Endothelial cell of umbilical vein (primary cell): ENCODE results near the gene OR3A2. TPM values are rescaled to one million over a fixed set of nuclear protein-coding genes. Genes with fewer than 3 reads are reported as not detected.

ENCODE experiments used
- BruUV-seq: library from RNA; stranded (reverse); fragments of 400-500 nt; replicated peaks from 2 replicates; lab custom pipeline; 2021; lab: Mats Ljungman, UMichigan
- CTCF ChIA-PET: fragments of 300-600, 350-600 bp; sonication (Branson Sonifier 250); formaldehyde crosslinking; loops from one replicate; lab custom pipeline; 2021; ENCODE audit warnings: antibody characterized with exemption, inconsistent platforms; lab: Charles Lee
- POLR2A ChIA-PET: fragments of 300-600, 350-600 bp; sonication (Branson Sonifier 250); formaldehyde crosslinking; loops from one replicate; lab custom pipeline; 2021; ENCODE audit warnings: antibody characterized with exemption, inconsistent platforms; lab: Charles Lee
- DNase-seq: peaks from one replicate; pipeline ENCODE4 v3.0.0-alpha.2; 2011; ENCODE audit warnings: low read depth, low spot score
- FAIRE-seq: peaks from 2 replicates; lab custom pipeline; 2011; peaks lifted over from hg19 to GRCh38; lab: Jason Lieb, UNC
- H2AFZ ChIP-seq: 2 replicates; pipeline ENCODE4 v1.6.0; 2012; ENCODE audit warnings: low read depth, low read length, control low read depth, inconsistent platforms
- H3K27ac ChIP-seq: 2 replicates; pipeline ENCODE4 v1.5.1; 2011; ENCODE audit warnings: low read depth, mild to moderate bottlenecking, control low read depth, low read length, moderate library complexity; ENCODE audit not compliant: insufficient read depth
- H3K27me3 ChIP-seq, 2 experiments: 2 replicates each; pipeline versions ENCODE4 v1.6.0 to v1.6.1; 2011; ENCODE audit warnings: low read length in 2 of 2, mixed read lengths in 1 of 2; ENCODE audit not compliant: control insufficient read depth in 2 of 2, insufficient read depth in 2 of 2
- H3K36me3 ChIP-seq, 2 experiments: 2 replicates in 1 of 2; 3 replicates in 1 of 2; pipeline ENCODE4 v1.5.1; 2011; ENCODE audit warnings: low read length in 2 of 2, mild to moderate bottlenecking in 1 of 2, moderate library complexity in 1 of 2; ENCODE audit not compliant: control insufficient read depth in 2 of 2, insufficient read depth in 2 of 2; ENCODE audit errors: extremely low read depth in 1 of 2
- H3K4me1 ChIP-seq: 3 replicates; pipeline ENCODE4 v1.5.1; 2011; ENCODE audit warnings: mild to moderate bottlenecking, low read length; ENCODE audit not compliant: control insufficient read depth, insufficient read depth; ENCODE audit errors: extremely low read depth
- H3K4me2 ChIP-seq: 2 replicates; pipeline ENCODE4 v1.6.1; 2011; ENCODE audit warnings: low read length, control low read depth, mixed read lengths; ENCODE audit not compliant: insufficient read depth
- H3K4me3 ChIP-seq, 3 experiments: fragments of 200-600 bp in 1 of 3; sonication (generic), shearing (Covaris generic) in 1 of 3; replicated peaks in 1 of 3; 2 replicates each; pipeline ENCODE4 v1.5.1; 2011 to 2016; ENCODE audit warnings: control low read depth in 3 of 3, low read length in 3 of 3, mild to moderate bottlenecking in 2 of 3, inconsistent platforms in 1 of 3, low read depth in 1 of 3, moderate library complexity in 1 of 3; ENCODE audit not compliant: insufficient read depth in 1 of 3
- H3K79me2 ChIP-seq: 2 replicates; pipeline ENCODE4 v1.6.0; 2012; ENCODE audit warnings: low read length, inconsistent platforms; ENCODE audit not compliant: control insufficient read depth, insufficient read depth
- H3K9ac ChIP-seq: replicated peaks from 2 replicates; pipeline ENCODE3; 2011; ENCODE audit warnings: low read length, control low read depth; ENCODE audit not compliant: insufficient read depth; ENCODE audit errors: extremely low read depth
- H3K9me1 ChIP-seq: replicated peaks from 3 replicates; pipeline ENCODE4 v1.6.0; 2011; ENCODE audit warnings: mild to moderate bottlenecking, low read length; ENCODE audit not compliant: control insufficient read depth, insufficient read depth; ENCODE audit errors: extremely low read depth
- H3K9me3 ChIP-seq: replicated peaks from 2 replicates; pipeline ENCODE4 v1.5.1; 2012; ENCODE audit warnings: low read length, inconsistent platforms; ENCODE audit not compliant: control insufficient read depth, insufficient read depth
- H4K20me1 ChIP-seq: replicated peaks from 2 replicates; pipeline ENCODE3; 2011; ENCODE audit warnings: mild to moderate bottlenecking, low read length; ENCODE audit not compliant: control insufficient read depth, insufficient read depth; ENCODE audit errors: extremely low read depth
- EZH2 ChIP-seq: IDR thresholded peaks from 2 replicates; pipeline ENCODE4 v1.6.1; 2012; ENCODE audit warnings: borderline replicate concordance, low read depth, mild to moderate bottlenecking, moderate library complexity, low read length, inconsistent platforms; ENCODE audit not compliant: severe bottlenecking
- FOS ChIP-seq: IDR thresholded peaks from 2 replicates; pipeline ENCODE4 v1.6.1; 2011; ENCODE audit warnings: mild to moderate bottlenecking, low read length, moderate library complexity, borderline replicate concordance; ENCODE audit not compliant: insufficient read depth
- GATA2 ChIP-seq: IDR thresholded peaks from 2 replicates; pipeline ENCODE4 v1.7.0; 2011; ENCODE audit warnings: low read depth, mild to moderate bottlenecking, moderate library complexity, mixed read lengths, low read length; ENCODE audit not compliant: insufficient read length, insufficient read depth
- JUN ChIP-seq: IDR thresholded peaks from 2 replicates; pipeline ENCODE4 v1.6.1; 2011; ENCODE audit warnings: borderline replicate concordance, low read depth; ENCODE audit not compliant: insufficient read length, insufficient read depth
- MYC ChIP-seq: IDR thresholded peaks from one replicate; pipeline ENCODE4 v1.6.1; 2011; ENCODE audit warnings: mild to moderate bottlenecking, low read depth, low read length
- POLR2A ChIP-seq: IDR thresholded peaks from 2 replicates; pipeline ENCODE4 v1.6.1; 2012; ENCODE audit warnings: low read depth, mild to moderate bottlenecking, control low read depth, low read length
- POLR2AphosphoS5 ChIP-seq: IDR thresholded peaks from 2 replicates; pipeline ENCODE4 v1.6.1; 2012; ENCODE audit warnings: low read depth, mild to moderate bottlenecking, control low read depth, low read length, moderate library complexity; ENCODE audit not compliant: insufficient read depth
- dilution Hi-C: fragments of 300-500 bp; cut with MboI; formaldehyde crosslinking; loops from one replicate; pipeline ENCODE4 v1.15.0; 2019; ENCODE audit warnings: low sequenced_read_pairs; ENCODE audit not compliant: extremely low pct_ligation_motif_present
- intact Hi-C: fragments of 100-400 bp; cut with micrococcal nuclease; formaldehyde crosslinking; loops from one replicate; pipeline ENCODE4 v1.10.0; 2022
- polyA plus RNA-seq, 4 experiments: library from polyadenylated mRNA; depleted of rRNA in 3 of 4; stranded (reverse) in 3 of 4; unstranded in 1 of 4; fragments of >200 nt; gene quantifications; 2 replicates each; pipeline versions ENCODE4 v1.2.1 to v1.2.3, GENCODE V29; 2011 to 2012; ENCODE audit warnings: missing spikeins in 1 of 4
- total RNA-seq: library from RNA; stranded (reverse); gene quantifications from 2 replicates; pipeline ENCODE4 v1.2.3, GENCODE V29; 2021
- TF ChIP-seq, protein P1 (sequence below): IDR thresholded peaks from 2 replicates; pipeline ENCODE4 v1.6.1; 2011; ENCODE audit not compliant: insufficient read depth, insufficient read length
- TF ChIP-seq, protein P2 (sequence below), 2 donors: IDR thresholded peaks; 1 replicate in 1 of 2; 2 replicates in 1 of 2; pipeline ENCODE4 v1.5.1; 2011; ENCODE audit warnings: low read length in 2 of 2, mild to moderate bottlenecking in 2 of 2, moderate library complexity in 2 of 2, control low read depth in 1 of 2, inconsistent platforms in 1 of 2, low read depth in 1 of 2; ENCODE audit not compliant: insufficient read depth in 1 of 2; ENCODE audit errors: extremely low read depth in 1 of 2

OR3A2 gene
- total and polyA plus RNA-seq, 2 donors (not counting 3 experiments of a cell fraction or from before 2014, with no cell fraction given), result 0.10 TPM; not detected in 1

DNA sequence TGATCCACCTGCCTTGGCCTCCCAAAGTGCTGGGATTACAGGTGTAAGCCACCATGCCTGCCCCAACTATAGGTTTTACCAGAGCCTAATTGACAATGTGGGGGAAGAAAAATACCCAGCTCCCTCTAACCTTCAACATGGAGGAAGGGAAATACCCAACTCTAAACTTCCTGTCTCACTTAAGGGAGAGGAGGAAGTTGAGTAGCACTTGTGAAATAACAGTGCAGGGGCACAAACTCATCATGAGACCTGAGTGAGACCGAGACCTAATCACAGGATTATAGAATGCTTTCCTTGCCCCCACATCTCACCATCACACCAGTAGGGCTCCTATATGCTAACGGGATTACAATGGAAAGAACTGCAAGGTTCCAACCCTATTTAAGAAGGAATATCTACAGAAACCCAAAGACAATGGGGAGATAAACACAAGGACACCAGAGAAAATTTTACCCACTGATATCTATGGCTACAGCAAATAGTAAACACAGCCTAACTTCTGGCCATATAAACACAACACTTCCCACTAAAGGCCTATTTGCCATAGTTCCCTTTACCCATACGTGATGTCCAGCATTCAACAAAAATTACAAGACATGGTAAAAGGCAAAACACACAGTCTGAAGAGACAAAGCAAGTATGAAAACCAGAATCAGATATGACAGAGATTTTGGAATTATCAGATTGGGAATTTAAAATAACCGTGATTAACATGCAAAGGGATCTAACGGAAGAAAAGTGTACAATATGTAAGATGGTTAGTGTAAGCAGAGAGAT is 114.8 kb downstream of the OR3A2 start:
- no peak overlapping the region for H3K4me2 ChIP-seq
- no peaks in the 10 kb centered on the region for H3K27me3 ChIP-seq
- no peak overlapping the region for H3K27ac ChIP-seq
- no peak overlapping the region for H3K9ac ChIP-seq
- H3K79me2 ChIP-seq, result no peaks in the 10 kb centered on the region
- dilution Hi-C loops, result no loop called here
- no peak overlapping the region for H3K4me3 ChIP-seq
- ChIA-PET CTCF (no interaction called here), POLR2A (no interaction called here)
- FAIRE-seq (no peak), DNase-seq (no peak)
- TF ChIP-seq POLR2AphosphoS5 (no peak), MYC (no peak), POLR2A (no peak), EZH2 (no peak), GATA2 (no peak), JUN (no peak), FOS (no peak)
- TF ChIP-seq, protein P1, sequence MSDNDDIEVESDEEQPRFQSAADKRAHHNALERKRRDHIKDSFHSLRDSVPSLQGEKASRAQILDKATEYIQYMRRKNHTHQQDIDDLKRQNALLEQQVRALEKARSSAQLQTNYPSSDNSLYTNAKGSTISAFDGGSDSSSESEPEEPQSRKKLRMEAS, result no peak
- TF ChIP-seq, protein P2, sequence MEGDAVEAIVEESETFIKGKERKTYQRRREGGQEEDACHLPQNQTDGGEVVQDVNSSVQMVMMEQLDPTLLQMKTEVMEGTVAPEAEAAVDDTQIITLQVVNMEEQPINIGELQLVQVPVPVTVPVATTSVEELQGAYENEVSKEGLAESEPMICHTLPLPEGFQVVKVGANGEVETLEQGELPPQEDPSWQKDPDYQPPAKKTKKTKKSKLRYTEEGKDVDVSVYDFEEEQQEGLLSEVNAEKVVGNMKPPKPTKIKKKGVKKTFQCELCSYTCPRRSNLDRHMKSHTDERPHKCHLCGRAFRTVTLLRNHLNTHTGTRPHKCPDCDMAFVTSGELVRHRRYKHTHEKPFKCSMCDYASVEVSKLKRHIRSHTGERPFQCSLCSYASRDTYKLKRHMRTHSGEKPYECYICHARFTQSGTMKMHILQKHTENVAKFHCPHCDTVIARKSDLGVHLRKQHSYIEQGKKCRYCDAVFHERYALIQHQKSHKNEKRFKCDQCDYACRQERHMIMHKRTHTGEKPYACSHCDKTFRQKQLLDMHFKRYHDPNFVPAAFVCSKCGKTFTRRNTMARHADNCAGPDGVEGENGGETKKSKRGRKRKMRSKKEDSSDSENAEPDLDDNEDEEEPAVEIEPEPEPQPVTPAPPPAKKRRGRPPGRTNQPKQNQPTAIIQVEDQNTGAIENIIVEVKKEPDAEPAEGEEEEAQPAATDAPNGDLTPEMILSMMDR (IDR thresholded peaks at IDR 0.05; ENCODE audit: extremely low read depth in 1 of 2, insufficient read depth in 1 of 2, low read depth in 1 of 2, low read length in 2 of 2), result no peak
- H4K20me1 ChIP-seq, result no peaks in the 10 kb centered on the region
- BruUV-seq, result no TSS peak
- H3K36me3 ChIP-seq, result no peaks in the 10 kb centered on the region
- no peaks in the 10 kb centered on the region for H3K9me1 ChIP-seq
- H3K4me1 ChIP-seq, result no peaks in the 10 kb centered on the region
- H3K9me3 ChIP-seq, result no peaks in the 10 kb centered on the region
- intact Hi-C loops, result no loop called here
- H2AFZ ChIP-seq, result no peak overlapping the region
